Stimulated activated CD8-positive, alpha-beta memory T cell treated with anti-CD3 and anti-CD28 coated beads, Interleukin-2, amount 100 ng/mL, for 48 hours (primary cell): ENCODE measurements around the gene ZIK1.
A peak's percentile ranks its signal among the peaks of the same experiment; 100 is the strongest.

Experiments used
- DNase-seq, 2 donors: peaks; one replicate each; pipeline ENCODE4 v3.0.0-alpha.2; 2020; ENCODE audit warnings: low read depth in 2 of 2

ZIK1 gene

DNA sequence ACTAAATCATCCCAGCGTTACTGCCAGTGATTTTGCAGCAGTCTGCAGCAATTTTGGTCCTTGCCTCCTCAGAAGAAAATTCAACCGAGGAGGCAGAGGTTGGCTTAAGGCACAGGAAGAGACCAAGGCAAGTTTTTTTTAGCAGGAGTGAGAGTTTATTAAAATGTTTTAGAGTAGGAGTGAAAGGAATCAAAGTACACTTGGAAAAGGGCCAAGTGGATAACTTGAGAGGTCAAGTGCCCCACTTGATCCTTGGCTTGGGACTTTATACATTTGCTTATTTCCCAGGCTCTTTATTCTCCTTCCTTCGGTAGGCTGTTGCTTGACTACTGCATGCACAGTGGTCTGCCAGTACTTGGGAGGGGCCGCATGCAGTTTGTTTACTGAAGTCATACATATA is 27.2 kb downstream of the ZIK1 start:
- DNase-seq = no peak

GRCh38 chr19:57613941-57614743 is 30.2 kb downstream of the ZIK1 start, which contains the start of gene ZNF134:
ZNF134 (plus strand) TSS chr19:57614242; CDS start chr19:57619469, 5,227 bp downstream.
- DNase-seq = peak; percentile 74 to 83

GRCh38 chr19:57615346-57615745 is 31.4 kb downstream of the ZIK1 start:
- no peak for DNase-seq

GRCh38 chr19:57620673-57621348 is 36.9 kb downstream of the ZIK1 start:
- no peak for DNase-seq

DNA sequence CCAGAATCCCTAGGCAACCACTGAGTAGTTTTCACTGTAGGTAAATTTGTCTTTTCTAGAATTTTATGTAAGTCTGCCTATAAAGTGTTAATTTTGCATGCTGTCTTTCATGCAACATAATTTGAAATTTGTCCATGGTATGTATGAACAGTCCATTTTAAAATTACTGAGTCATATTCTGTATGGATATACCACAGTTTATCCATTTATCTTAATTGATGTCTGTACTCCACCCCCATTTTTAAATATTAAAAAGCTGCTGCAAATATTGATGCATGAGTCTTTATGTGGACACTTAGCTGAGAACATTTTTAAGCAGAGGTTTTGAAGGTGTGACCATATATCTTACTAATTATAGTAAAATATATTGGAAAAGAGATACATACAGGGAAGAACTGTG is 39.1 kb downstream of the ZIK1 start:
- DNase-seq = no peak

GRCh38 chr19:57632987-57633831 is 49.3 kb downstream of the ZIK1 start, which contains the start of gene ZNF211:
ZNF211 (plus strand) TSS chr19:57633168; CDS start chr19:57633347, 179 bp downstream.
- peak; percentile 73 to 76 for DNase-seq

DNA sequence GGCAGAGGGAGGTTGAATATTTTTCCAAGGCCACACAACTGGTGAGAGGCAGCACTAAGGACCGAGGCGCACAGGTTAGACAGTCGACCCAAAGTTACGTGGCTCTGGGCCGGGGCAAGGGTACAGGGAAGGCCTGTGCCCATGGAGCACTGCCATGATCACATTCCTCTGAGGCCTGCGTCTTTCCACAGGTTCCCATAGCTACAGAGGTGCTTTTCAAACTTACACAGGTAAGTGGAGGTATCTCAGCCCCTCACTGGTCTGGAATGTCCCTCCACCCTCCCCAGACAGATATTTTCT is 49.8 kb downstream of the ZIK1 start:
- no peak for DNase-seq

DNA sequence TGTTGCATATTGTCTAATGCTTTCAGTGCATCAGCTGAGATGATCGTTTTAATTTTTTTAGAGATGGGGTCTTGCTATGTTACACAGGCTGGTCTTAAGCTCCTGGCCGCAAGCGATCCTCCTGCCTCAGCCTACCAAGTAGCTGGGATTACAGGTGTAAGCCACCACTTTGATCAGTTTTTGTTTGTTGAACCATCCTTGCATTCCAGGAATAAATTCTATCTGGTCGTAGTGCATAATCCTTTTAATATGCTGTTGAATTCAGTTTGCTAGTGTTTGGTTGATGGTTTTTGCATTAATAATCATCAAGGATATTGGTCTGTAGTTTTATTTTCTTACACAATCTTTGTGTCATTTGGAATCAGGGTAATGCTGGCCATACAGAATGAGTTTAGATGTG is 53.4 kb downstream of the ZIK1 start:
- no peak for DNase-seq

GRCh38 chr19:57641715-57642234 is 57.8 kb downstream of the ZIK1 start:
- no peak for DNase-seq

- DNase-seq = no peak
Measured at GRCh38 chr19:57642396-57643046, 58.6 kb downstream of the ZIK1 start.
